Epidermal melanocyte (primary cell): Measurements from ENCODE around the gene ACAP2.
"Not testable (repeated sequence)": the region's sequence is repeated elsewhere in the genome, so short reads cannot be mapped to it uniquely, and the experiment has no call there.

Source experiments
- DNase-seq: peaks from one replicate; pipeline ENCODE4 v3.0.0; 2011; ENCODE audit warnings: low spot score; ENCODE audit not compliant: insufficient read length

ACAP2 gene

GRCh38 chr3:195296662-195297061 is 146.2 kb downstream of the ACAP2 start:
- no peak for DNase-seq

- DNase-seq = no peak
These were observed 151.7 kb downstream of the ACAP2 start for GRCh38 chr3:195291121-195291520.

DNA sequence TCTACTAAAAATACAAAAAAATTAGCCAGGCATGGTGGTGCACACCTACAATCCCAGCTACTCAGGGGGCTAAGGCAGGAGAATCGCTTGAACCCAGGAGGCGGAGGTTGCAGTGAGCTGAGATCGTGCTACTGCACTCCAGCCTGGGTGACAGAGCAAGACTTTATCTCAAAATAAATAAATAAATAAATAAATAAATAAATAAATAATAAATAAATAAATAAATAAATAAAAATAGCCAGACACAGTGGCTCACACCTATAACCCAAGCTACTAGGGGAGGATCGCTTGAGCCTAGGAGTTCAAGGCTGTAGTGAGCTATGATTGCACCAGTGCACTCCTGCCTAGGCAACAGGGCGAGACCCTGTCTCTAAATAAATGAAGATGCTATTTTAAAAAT is 152.2 kb downstream of the ACAP2 start:
- DNase-seq = not testable (repeated sequence)

- no peak for DNase-seq
These were observed 156.5 kb downstream of the ACAP2 start for GRCh38 chr3:195286115-195286872.

GRCh38 chr3:195285372-195285771 is 157.4 kb downstream of the ACAP2 start:
- no peak for DNase-seq

GRCh38 chr3:195284842-195285241 is 158.0 kb downstream of the ACAP2 start:
- no peak for DNase-seq

DNA sequence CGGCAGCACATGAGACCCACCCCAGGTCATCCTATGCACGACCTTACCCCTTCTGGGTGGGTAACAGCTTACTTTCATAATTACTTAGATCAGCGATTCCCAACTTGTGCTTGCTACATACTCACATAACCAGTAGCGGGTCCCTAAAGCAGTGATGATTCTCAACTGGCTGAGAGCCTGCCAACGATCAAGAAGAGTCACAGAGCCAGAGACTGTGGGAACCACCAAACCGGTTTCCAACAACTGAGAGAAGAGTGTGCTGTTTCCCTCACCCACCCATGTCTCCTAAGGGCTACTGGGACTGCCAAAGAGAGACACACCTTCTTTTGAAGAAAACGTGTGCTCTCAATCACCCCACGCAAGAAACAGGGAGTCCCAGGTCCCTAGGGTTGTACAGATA is 159.9 kb downstream of the ACAP2 start:
- no peak for DNase-seq

- no peak for DNase-seq
These were observed 168.4 kb downstream of the ACAP2 start for GRCh38 chr3:195274259-195274966.

DNA sequence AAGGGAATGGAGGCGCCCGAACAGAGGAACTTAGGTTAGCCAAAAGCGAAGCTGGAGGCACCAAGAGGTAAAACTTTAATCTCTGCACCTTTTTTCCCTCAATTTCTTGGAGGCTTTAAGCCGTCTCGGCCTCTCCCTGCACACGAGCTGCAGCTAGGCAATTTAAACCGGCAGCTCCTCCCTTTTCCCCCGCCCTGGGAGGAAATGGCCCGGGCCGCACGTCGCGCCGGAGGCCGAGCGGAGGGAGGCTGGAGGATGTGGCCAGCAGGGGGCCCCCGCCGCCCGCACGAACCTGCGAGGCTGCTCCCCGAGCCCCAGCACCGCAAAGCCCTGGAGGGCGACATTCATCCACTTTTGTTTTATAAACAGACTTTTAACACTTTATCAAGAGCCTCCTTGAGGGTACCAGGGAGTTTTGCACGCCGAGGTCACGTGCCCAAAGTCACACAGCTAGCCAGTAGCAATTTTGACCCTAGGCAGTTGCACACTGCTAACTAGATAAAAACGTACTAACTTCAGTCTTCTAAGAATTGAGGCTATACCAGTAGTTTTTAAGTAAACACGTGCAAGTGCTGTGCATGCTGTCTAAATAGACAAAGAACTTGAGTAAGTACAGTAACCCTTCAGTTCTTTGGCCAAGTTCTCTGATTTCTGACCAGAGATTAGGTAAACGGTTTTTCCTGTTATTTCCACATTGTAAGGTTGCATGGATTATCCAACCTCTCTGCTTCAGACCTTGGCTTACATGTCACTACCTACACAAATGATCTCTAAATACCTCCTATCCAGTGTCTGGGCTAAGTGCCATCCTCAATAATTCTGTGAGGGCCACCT is 171.2 kb downstream of the ACAP2 start:
- peak; percentile 74 for DNase-seq

DNA sequence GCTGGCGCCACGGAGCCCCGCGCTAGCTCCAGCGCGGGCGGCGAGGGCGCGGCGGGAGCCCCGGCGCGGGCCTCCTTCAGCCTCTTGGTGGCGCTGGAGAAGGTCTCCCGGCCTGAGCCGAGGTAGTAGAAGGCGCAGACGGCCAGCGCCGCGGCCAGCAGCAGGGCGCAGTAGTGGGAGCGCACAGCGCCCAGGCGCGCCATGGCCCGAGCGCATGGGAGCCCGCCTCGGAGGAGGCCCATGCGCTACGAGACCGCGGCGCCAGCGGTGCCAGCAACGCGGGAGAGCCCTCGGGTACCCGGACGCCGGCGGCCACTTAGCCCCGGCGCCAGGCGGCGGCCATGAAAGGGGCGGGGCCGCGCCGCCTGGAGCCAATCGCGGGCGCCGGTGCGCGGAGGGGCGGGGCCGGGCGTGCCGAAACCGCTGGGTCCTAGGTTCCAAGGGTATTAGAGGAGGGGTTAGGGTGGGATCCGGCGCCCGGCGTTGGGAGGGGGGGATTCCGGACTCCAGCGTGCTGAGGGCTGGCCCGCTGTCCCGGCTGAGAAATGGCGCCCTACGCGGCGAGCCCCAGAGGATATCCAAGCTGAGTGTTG is 171.9 kb downstream of the ACAP2 start, which contains the start of gene XXYLT1:
XXYLT1 (minus strand) TSS at position 343 of the 593 bp plus-strand sequence; CDS start at position 242, 101 bp downstream.
- DNase-seq = peak; percentile 54

GRCh38 chr3:195270079-195270816 is 172.6 kb downstream of the ACAP2 start:
- no peak for DNase-seq

DNA sequence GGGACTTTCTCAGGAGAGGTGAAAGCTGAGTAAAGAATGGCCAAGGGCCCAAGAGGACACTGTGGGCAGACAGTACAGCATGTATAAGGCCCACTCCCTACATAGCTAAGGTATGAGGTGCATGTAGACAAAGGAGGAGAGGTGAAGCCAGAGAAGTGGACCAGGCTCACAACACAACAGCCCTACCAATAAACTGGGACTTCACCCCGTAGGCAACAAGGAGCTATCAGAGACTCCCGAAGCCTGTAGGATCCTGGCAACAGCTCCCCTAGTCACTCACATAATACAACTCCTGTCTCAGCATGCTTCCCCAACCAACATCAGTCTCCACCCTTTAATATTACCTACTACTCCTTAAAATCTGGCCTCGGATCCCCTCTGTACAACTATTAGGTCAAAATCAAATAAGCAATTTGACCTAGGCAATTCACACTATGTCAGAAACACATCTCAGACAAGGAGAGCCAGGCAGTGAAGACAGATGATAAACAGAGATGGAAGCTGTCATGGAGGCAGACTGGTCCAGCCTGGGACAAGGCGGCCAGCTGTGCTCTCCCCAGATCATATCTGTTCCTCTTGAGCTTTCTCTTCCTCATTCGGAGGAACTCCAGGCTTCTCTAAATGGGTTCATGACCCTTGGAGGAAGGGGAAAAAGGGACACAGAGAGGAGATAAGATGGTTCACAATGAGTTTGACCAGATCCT is 173.3 kb downstream of the ACAP2 start:
- DNase-seq = no peak

- no peak for DNase-seq
These were observed 174.1 kb downstream of the ACAP2 start for GRCh38 chr3:195268576-195269309.

DNA sequence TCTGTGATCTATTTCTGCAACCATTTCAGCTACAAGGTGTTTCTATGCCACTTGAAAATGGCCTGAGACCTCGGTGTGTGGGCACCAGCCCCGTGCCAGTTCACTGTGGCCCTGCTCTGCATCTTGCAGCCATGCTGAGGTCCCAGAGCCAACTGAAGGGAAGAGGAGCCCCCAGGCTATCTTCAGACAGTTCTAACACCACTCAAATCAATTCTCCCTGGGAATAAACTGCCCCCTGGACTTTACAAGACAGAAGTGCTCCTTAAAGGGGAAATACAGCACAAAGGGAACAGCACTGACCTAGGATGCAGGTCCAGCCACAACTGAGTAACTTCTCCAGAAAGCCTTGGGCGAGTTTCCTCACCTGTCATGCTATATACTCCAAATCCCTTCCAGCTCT is 175.7 kb downstream of the ACAP2 start:
- no peak for DNase-seq

- no peak for DNase-seq
These were observed 176.4 kb downstream of the ACAP2 start for GRCh38 chr3:195266428-195266827.

- no peak for DNase-seq
These were observed 177.3 kb downstream of the ACAP2 start for GRCh38 chr3:195265363-195265976.

GRCh38 chr3:195263925-195264600 is 178.8 kb downstream of the ACAP2 start:
- DNase-seq = no peak

- DNase-seq = no peak
These were observed 179.5 kb downstream of the ACAP2 start for GRCh38 chr3:195263193-195263924.
